Spleen (tissue), 11 donors: ENCODE results near the gene DCAF15. TPM values are rescaled to one million over a fixed set of nuclear protein-coding genes. Genes with fewer than 3 reads are reported as not detected.

Experiments
- DNase-seq: peaks from one replicate; pipeline ENCODE4 v3.0.0-alpha.2; 2020
- H3K27ac ChIP-seq, 8 donors: fragments of 200-600 bp; sonication (generic) in 7 of 8; 1 replicate in 4 of 8; 2 replicates in 4 of 8; pipeline versions ENCODE4 v1.5.0 to v1.8.0; 2016 to 2021; ENCODE audit warnings: inconsistent platforms in 4 of 8, mild to moderate bottlenecking in 4 of 8, moderate library complexity in 1 of 8
- H3K27me3 ChIP-seq, 7 donors: fragments of 200-600 bp; sonication (generic) in 6 of 7; replicated peaks in 1 of 7; 1 replicate in 4 of 7; 2 replicates in 3 of 7; pipeline versions ENCODE4 v1.5.0 to v1.8.0; 2016 to 2021; ENCODE audit warnings: inconsistent platforms in 3 of 7, mild to moderate bottlenecking in 1 of 7
- H3K36me3 ChIP-seq, 6 donors: fragments of 200-600 bp; sonication (generic) in 5 of 6; 1 replicate in 4 of 6; 2 replicates in 2 of 6; pipeline versions ENCODE4 v1.5.0 to v1.8.0; 2016 to 2021; ENCODE audit warnings: inconsistent platforms in 2 of 6
- H3K4me1 ChIP-seq, 6 donors: fragments of 200-600 bp; sonication (generic) in 5 of 6; 1 replicate in 3 of 6; 2 replicates in 3 of 6; pipeline versions ENCODE4 v1.5.0 to v1.8.0; 2016 to 2021; ENCODE audit warnings: inconsistent platforms in 3 of 6
- H3K4me3 ChIP-seq, 8 donors: fragments of 200-600 bp; sonication (generic) in 7 of 8; 1 replicate in 4 of 8; 2 replicates in 4 of 8; pipeline versions ENCODE4 v1.5.0 to v1.8.0; 2016 to 2021; ENCODE audit warnings: inconsistent platforms in 4 of 8, mild to moderate bottlenecking in 4 of 8, moderate library complexity in 2 of 8
- H3K9me3 ChIP-seq, 8 donors: fragments of 200-600 bp; sonication (generic) in 7 of 8; 1 replicate in 4 of 8; 2 replicates in 4 of 8; pipeline versions ENCODE4 v1.5.0 to v1.8.0; 2016 to 2021; ENCODE audit warnings: inconsistent platforms in 4 of 8
- CTCF ChIP-seq, 11 experiments: fragments of 200-600 bp in 7 of 11; fragments of 450-650 bp in 4 of 11; sonication (generic) in 4 of 11; IDR thresholded peaks in 8 of 11; conservative IDR thresholded peaks in 3 of 11; 1 replicate in 7 of 11; 2 replicates in 4 of 11; pipeline versions ENCODE4 v1.4.0 to v1.8.0; 2016 to 2021; ENCODE audit warnings: antibody characterized with exemption in 11 of 11, inconsistent platforms in 4 of 11, mild to moderate bottlenecking in 1 of 11
- POLR2A ChIP-seq, 3 donors: fragments of 450-650 bp; IDR thresholded peaks; one replicate each; pipeline ENCODE4 v1.5.1; 2017; ENCODE audit warnings: antibody characterized with exemption in 3 of 3, mild to moderate bottlenecking in 1 of 3
- POLR2AphosphoS5 ChIP-seq, 3 donors: sonication (generic); formaldehyde crosslinking; IDR thresholded peaks; one replicate each; pipeline ENCODE4 v1.5.1; 2017; ENCODE audit warnings: antibody characterized with exemption in 3 of 3
- WGBS, 5 donors: extraction: QIAGEN DNeasy Blood & Tissue Kit in 3 of 5; methylation state at CpG; one replicate each; pipeline versions ENCODE4 v1.1.5 to v1.1.7; 2013 to 2018; 5-methylcytosine and 5-hydroxymethylcytosine counted together
- intact Hi-C: fragments of 100-400 bp; cut with DNase I; formaldehyde crosslinking; loops from one replicate; pipeline ENCODE4 v1.15.0; 2023; ENCODE audit warnings: low total_unique reads
- polyA plus RNA-seq, 3 donors: library from polyadenylated mRNA; stranded (reverse); fragments of 200-250 nt; gene quantifications; one replicate each; pipeline ENCODE4 v1.2.1, GENCODE V29; 2013
- total RNA-seq, 7 donors: library from RNA; depleted of rRNA in 3 of 7; stranded (reverse); fragments of >200 nt in 3 of 7; fragmentation: NEBNext Ultra II Directional in 4 of 7; extraction: Animal tissue kit (Norgen Biotek cat#: 25700) in 4 of 7; gene quantifications; one replicate each; pipeline versions ENCODE4 v1.1.0 to v1.2.1, GENCODE V29; 2016 to 2021
- donor health status: healthy with polysubstance abuse.
- donor health status: DM: no; HTN: no; CAD: no; lungs with moderate emphysema.
- donor health status: DM: no; HTN: no; CAD: no.
- donor health status: Bipolar disorder and iron deficiency.
- donor health status: healthy.
- donor health status: DM: no; HTN: no; CAD: no.
- donor health status: DM: yes; HTN: yes; CAD: no.

Gene DCAF15
- total and polyA plus RNA-seq, 10 donors, result 27.7 to 84.9 (median 46.2) TPM

GRCh38 chr19:13951799-13952153 lies 533 bp upstream of the DCAF15 start:
- H3K36me3 ChIP-seq, result peaks cover 4 to 29% (median 23%) of the 10 kb centered on the region in 6 donors
- 9 to 13% (median 12%) methylated on average over 20 of the region's 20 CpGs for WGBS, 5 donors
- no peaks in the 10 kb centered on the region for H3K9me3 ChIP-seq
- no peak for DNase-seq
- H3K4me1 ChIP-seq, result peaks cover 15 to 32% (median 22%) of the 10 kb centered on the region in 6 donors
- TF ChIP-seq CTCF (IDR thresholded peaks at IDR 0.05 in 8 of 11, conservative IDR thresholded peaks at IDR 0.05 in 3 of 11) (no peak), POLR2AphosphoS5 (IDR thresholded peaks at IDR 0.05) (no peak), POLR2A (IDR thresholded peaks at IDR 0.05) (no peak)
- intact Hi-C loops, result loop anchor here (10.0 kb wide), 1 partner anchor 83 kb away; the partner anchor contains the start of gene IL27RA
- H3K27ac ChIP-seq, result peak overlapping the region in 5 of 8 donors; percentile 86 to 94 (median 93)
- H3K4me3 ChIP-seq, result peak overlapping the region; percentile 28 to 93 (median 76)
- no peaks in the 10 kb centered on the region for H3K27me3 ChIP-seq

- peak overlapping the region in 6 of 8 donors; percentile 82 to 94 (median 92) for H3K27ac ChIP-seq
- intact Hi-C loops, result loop anchor here (10.0 kb wide), 1 partner anchor 82 kb away; the partner anchor contains the start of gene IL27RA
- WGBS, 5 donors, result 6 to 16% (median 10%) methylated on average over 11 to 13 of the region's 13 CpGs
These were observed 722 bp downstream of the DCAF15 start for GRCh38 chr19:13952931-13953531.

GRCh38 chr19:13954185-13954584 lies 1.9 kb downstream of the DCAF15 start:
- peaks cover 15 to 32% (median 22%) of the 10 kb centered on the region in 6 donors for H3K4me1 ChIP-seq
- no peak for DNase-seq
- intact Hi-C loops, result loop anchor here (10.0 kb wide), 1 partner anchor 81 kb away; the partner anchor contains the start of gene IL27RA
- H3K36me3 ChIP-seq, result peaks cover 4 to 53% (median 46%) of the 10 kb centered on the region in 6 donors
- no peak overlapping the region for H3K27ac ChIP-seq
- H3K9me3 ChIP-seq, result no peaks in the 10 kb centered on the region
- 88 to 93% (median 92%) methylated on average over 12 to 15 of the region's 15 CpGs for WGBS, 5 donors
- TF ChIP-seq POLR2A (IDR thresholded peaks at IDR 0.05), result no peak
- TF ChIP-seq CTCF (IDR thresholded peaks at IDR 0.05 in 8 of 11, conservative IDR thresholded peaks at IDR 0.05 in 3 of 11), result no peak
- no peak for TF ChIP-seq POLR2AphosphoS5 (IDR thresholded peaks at IDR 0.05)
- no peaks in the 10 kb centered on the region for H3K27me3 ChIP-seq
- H3K4me3 ChIP-seq, result peak overlapping the region in 1 of 8 donors; percentile 93

More at GRCh38 chr19:13952931-13953531, 722 bp downstream of the DCAF15 start:
- H3K4me1 ChIP-seq, result peaks cover 15 to 32% (median 22%) of the 10 kb centered on the region in 6 donors
- peak overlapping the region; percentile 70 to 93 (median 78) for H3K4me3 ChIP-seq
- no peaks in the 10 kb centered on the region for H3K9me3 ChIP-seq
- no peak for DNase-seq
- TF ChIP-seq POLR2A (IDR thresholded peaks at IDR 0.05) (no peak), CTCF (IDR thresholded peaks at IDR 0.05 in 8 of 11, conservative IDR thresholded peaks at IDR 0.05 in 3 of 11) (no peak), POLR2AphosphoS5 (IDR thresholded peaks at IDR 0.05) (no peak)
- peaks cover 4 to 41% (median 36%) of the 10 kb centered on the region in 6 donors for H3K36me3 ChIP-seq
- no peaks in the 10 kb centered on the region for H3K27me3 ChIP-seq

- H3K36me3 ChIP-seq, result peaks cover 4 to 69% (median 62%) of the 10 kb centered on the region in 6 donors
- WGBS, 5 donors, result 93 to 97% (median 95%) methylated on average over 23 to 42 of the region's 42 CpGs
- H3K9me3 ChIP-seq, result no peaks in the 10 kb centered on the region
These were observed 3.5 kb downstream of the DCAF15 start for GRCh38 chr19:13955662-13956364.

More at GRCh38 chr19:13955662-13956364, 3.5 kb downstream of the DCAF15 start:
- Histone ChIP-seq H3K27ac (no peak overlapping the region), H3K27me3 (no peaks in the 10 kb centered on the region), H3K4me3 (no peak overlapping the region), H3K4me1 (peaks cover 15 to 32% (median 22%) of the 10 kb centered on the region in 6 donors)
- no peak for DNase-seq
- TF ChIP-seq CTCF (IDR thresholded peaks at IDR 0.05 in 8 of 11, conservative IDR thresholded peaks at IDR 0.05 in 3 of 11) (no peak), POLR2AphosphoS5 (IDR thresholded peaks at IDR 0.05) (no peak), POLR2A (IDR thresholded peaks at IDR 0.05) (no peak)
- intact Hi-C loops, result loop anchor here (10.0 kb wide), 1 partner anchor 79 kb away; the partner anchor contains the start of gene IL27RA
